GM12873 (cell line): ENCODE data around the gene ERC1.

Experiments used
- CTCF ChIP-seq: IDR thresholded peaks from 2 replicates; pipeline ENCODE4 v1.5.1; 2012; ENCODE audit warnings: low read depth, mild to moderate bottlenecking, moderate library complexity, low read length, control low read depth; ENCODE audit not compliant: insufficient read depth; ENCODE audit errors: missing control alignments

ERC1 gene

GRCh38 chr12:1011091-1011490 is 20.1 kb downstream of the ERC1 start:
- no peak for TF ChIP-seq CTCF

- no peak for TF ChIP-seq CTCF
Measured at GRCh38 chr12:1013618-1014489, 22.8 kb downstream of the ERC1 start.

GRCh38 chr12:1019283-1019682 is 28.3 kb downstream of the ERC1 start:
- TF ChIP-seq CTCF, result no peak

GRCh38 chr12:1020389-1020788 is 29.4 kb downstream of the ERC1 start:
- TF ChIP-seq CTCF, result no peak

GRCh38 chr12:1022032-1022970 is 31.3 kb downstream of the ERC1 start:
- TF ChIP-seq CTCF, result no peak

GRCh38 chr12:1030779-1031178 is 39.8 kb downstream of the ERC1 start:
- no peak for TF ChIP-seq CTCF

GRCh38 chr12:1034243-1034642 is 43.2 kb downstream of the ERC1 start:
- no peak for TF ChIP-seq CTCF
